Epithelial cell of prostate (primary cell): ENCODE measurements around the gene WDR82.

Experiments
- DNase-seq: peaks from one replicate; pipeline ENCODE4 v3.0.0-alpha.2; 2011; ENCODE audit warnings: low read depth, low spot score
- H3K27ac ChIP-seq: fragments of 450-650 bp; 2 replicates; pipeline ENCODE4 v1.5.1; 2017; ENCODE audit warnings: mild to moderate bottlenecking

The WDR82 gene

DNA sequence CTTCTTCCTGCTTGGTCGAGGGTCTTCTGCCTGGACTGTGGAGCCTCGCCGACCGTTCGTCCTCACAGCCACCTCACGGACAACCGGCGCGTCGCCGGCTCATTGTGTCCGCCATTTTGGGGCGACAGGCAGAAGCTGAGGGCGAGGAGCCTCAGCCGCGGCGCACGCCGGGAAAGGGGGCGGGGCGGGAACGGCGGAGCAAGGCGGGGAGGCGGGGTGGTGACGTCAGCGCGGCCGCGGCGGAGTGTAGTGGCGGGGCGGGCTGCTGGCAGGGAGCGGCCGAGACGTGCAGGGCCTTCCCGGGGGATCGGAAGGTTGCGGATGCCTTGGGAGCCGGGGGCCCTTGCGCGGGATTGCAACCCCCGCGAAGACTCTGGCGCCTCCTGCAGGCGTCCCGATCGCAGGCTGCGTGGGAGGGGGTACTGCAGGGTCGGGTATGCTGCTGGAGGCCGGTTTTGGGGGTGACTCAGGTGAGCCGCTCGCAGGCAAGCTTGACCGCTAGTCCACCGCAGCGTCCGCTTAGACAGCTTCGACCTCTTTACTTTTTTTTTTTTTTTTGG is at the start of gene WDR82:
WDR82 (minus strand) TSS at position 140 of the 560 bp plus-strand sequence. CDS start 288 bp downstream, outside the sequence.
- peak; percentile 43 for DNase-seq

DNA sequence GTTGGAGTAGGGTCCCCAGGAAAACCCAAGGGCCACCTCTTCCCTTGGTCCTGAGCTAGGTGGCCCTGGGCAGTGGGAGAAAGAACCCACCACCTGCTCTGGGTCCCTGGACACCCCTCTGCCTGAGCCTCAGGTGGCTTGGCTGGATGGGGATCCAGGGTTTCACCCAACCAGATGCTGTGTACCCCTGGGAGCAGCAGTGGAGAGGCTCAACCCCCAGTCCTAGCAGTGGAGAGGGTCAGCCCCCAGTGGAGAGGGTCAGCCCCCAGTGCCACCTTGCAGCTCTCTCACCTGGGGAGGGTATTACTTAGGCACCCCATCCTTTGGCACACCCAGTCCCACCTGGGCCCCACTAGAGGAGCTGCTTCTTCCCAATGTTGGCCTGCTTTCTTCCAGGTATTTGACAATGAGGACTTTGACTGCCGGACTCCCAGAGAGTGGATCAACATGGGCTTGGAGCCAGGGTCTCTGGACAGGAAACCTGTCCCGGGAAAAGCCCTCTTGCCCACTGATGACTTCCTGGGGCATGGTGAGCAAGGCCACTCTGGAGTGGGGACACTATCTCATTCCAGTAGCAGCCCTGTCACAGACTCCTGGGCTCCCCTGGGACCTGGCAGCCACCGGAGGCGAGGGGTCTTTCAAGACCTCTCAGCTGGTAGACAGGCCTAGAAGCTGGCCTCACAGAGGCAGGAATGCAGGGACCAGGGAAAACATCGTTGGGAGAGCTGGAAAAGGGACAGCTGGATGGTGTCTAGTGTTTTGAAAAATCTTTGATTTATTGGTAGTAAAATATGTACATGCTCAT is 49.2 kb upstream of the WDR82 start:
- no peak for DNase-seq
- no peak overlapping the region for H3K27ac ChIP-seq

More for the DNA sequence above, at the start of gene WDR82:
- H3K27ac ChIP-seq, result peak within 1 kb of the TSS; percentile 94

GRCh38 chr3:52326976-52327375 is 48.5 kb upstream of the WDR82 start:
- no peak for DNase-seq
- H3K27ac ChIP-seq, result no peak overlapping the region

DNA sequence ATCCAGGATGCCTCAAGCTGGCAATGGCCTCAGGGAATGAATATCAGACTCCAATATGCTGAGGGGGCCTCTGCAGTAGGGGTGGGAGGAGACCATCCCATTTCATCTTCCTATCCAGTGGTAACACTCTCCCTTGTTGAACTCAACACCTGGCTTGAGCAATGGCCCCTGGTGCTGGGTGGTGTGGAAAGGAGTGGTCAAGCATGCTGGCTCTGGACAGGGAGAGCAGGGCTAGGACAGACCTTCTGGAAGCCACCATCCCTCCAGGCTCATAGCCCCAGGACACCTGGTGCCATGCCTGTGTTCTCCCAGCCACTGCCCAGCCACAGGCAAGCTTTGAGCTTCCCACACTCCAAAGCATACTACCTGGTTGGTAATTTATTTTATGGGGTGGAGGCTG is 47.2 kb upstream of the WDR82 start:
- DNase-seq, result no peak
- H3K27ac ChIP-seq, result no peak overlapping the region

DNA sequence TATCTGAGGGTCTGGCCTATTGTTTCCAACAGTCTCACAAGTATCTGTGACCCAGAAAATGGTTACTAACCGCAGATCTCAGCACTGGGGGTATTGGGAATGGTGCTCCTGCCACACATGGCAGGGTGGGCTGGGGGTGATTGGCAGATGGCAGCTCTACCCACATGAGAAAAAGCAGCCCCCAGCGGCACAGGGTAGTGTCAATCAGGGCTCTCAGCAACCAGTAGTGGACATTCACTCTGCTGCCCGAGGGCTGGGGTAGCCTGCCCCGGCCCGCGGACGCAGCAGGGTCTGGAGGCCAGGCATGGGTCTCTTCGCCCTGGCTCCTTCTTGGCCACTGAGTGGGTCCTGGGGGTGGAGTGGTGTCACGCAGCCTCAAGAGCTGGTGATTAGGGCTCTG is 46.2 kb upstream of the WDR82 start:
- no peak for DNase-seq
- no peak overlapping the region for H3K27ac ChIP-seq

GRCh38 chr3:52323526-52324295 is 45.3 kb upstream of the WDR82 start:
- H3K27ac ChIP-seq, result no peak overlapping the region
- DNase-seq, result no peak

DNA sequence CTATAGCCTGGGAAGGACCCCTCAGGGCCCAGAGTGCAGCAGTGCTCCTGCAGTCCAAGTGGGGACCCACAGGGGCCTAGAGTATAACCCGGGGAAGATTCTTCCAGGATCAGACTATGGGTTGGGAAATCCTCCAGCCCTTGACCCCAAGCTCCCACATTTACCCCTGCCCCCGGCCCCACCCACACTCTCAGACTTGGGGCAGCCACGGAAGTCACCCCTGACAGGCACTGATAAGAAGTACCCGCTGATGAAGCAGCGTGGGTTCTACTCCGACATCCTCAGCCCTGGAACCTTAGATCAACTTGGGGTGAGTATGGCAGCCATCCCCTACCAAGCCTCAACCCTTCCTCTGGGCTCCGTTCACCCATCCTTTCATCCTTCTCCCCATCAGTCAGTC is 44.0 kb upstream of the WDR82 start:
- no peak for DNase-seq
- no peak overlapping the region for H3K27ac ChIP-seq

DNA sequence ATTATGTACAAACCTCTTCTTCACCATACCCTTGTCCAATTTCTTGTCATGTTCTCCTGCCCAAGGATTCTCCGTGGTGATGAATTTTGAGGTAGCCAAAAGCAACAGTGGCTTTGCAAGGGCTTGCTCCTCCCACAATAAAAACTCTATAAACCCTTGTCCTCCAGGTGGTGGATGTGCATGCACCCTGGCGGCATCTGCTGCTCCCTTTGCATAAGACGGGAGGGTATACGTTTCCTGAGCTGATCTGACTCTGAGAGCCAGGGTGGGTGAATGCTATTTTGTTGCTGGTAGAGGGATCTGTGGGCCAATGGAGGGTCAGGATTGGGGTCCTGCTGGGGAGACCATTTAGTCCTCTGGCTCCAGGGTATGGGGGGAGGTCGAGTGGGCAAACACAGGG is 43.0 kb upstream of the WDR82 start:
- no peak for DNase-seq
- H3K27ac ChIP-seq, result no peak overlapping the region

DNA sequence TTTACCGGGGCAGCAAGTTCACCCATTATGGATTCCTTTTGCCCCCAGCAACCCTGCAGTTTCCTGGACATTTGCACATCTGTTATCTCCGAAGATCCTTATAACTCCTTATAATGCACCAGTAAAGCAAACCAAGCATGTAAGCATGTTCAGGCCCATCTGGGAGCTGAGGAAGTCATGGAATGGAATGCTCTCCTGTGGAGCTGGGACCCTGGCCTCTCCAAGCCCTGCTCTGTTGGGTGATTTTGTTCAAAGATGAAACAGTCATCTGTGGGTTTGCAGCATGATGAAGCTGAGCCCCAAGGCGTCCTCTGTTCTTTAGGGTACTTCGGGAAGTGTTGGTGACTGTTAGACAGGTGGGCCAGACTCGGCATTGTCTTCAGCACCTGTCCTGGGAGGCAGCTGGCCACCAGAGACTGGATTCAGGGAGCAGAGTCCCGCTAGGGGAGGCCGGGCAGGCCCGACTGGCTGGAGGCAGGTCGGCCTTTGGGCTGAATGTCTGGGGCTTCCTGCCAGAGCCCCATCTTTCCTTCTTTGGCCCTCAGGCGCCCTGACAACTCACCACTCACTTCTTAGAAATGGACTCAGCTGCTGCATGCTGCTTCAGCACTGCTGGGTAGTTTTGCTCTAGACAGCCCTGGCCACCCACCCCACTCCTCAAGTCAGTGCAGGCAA is 41.6 kb upstream of the WDR82 start:
- no peak for DNase-seq
- H3K27ac ChIP-seq, result no peak overlapping the region

DNA sequence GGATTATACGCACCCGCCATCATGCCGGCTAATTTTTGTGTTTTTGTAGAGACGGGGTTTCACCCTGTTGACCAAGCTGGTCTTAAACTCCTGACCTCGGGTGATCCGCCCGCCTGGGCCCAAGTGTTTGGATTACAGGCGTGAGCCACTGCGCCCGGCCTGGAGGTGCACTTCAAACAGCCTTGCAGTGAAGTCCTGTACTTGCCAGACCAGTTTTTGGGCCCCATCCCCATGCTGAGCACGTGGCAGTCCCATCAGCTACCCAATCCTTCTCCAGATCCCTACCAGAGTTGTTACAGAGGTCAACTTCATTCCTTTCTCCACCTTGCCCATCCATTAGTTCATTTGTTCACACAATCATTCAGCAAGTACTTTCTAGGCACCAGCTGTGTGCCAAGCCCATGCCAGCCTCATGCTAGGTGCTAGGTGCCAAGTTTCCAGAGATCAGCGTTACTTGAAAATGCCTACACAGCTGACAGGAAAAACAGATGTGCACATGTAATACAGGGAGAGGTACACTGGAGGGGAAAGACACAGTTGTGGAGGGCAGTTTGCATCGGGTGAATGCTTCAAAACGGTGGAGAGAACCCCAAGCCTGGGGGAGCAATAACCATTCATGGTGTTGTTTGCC is 39.9 kb upstream of the WDR82 start:
- DNase-seq, result no peak
- H3K27ac ChIP-seq, result no peak overlapping the region

DNA sequence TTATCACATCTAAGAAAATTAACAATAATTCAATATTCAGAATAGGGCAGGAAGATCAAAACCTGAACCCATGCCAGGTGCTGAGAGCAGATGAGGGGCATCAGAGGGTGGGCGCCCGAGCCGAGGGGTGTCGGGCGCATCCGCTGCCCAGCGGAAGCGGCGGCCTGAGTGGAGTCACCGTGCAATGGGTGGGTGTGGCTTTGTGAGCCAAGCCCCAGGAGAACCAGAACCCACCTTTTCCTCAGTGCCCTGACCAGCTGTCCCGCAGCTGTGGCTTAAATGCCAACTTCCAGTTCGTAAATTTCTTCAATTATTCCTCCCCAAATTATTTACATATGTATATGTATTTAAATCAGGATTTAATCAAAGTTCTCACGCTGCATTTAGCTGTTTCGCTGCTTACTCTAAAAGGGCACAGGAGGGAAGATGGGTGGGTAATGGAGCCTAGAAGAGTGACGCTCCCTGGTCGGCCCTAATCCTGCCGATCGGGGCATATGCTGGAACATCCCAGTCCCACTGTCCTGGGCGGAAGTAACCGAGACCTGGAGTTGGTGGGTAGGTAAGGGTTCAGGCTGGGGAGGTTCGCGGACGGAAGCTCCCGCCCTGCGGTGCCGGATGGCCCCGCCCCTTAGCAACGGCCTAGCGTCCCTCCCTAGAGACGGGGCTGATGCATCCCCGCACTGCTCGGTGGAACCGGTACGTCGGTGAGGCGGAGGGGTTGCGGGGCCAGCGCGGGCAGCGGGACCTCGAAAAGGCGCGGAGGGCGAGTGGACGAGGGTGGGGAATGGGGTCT is 39.0 kb upstream of the WDR82 start:
- H3K27ac ChIP-seq, result no peak overlapping the region

GRCh38 chr3:52315977-52316764 is 37.7 kb upstream of the WDR82 start, which contains the start of gene DNAH1:
TSS of gene DNAH1 (plus strand) at chr3:52316319. CDS start at chr3:52322443, 6,124 bp downstream.
- DNase-seq, result no peak
- H3K27ac ChIP-seq, result no peak within 1 kb of the TSS

More for the DNA sequence above, 39.0 kb upstream of the WDR82 start:
- DNase-seq, result no peak

GRCh38 chr3:52315006-52315405 is 36.6 kb upstream of the WDR82 start:
- H3K27ac ChIP-seq, result no peak overlapping the region
- no peak for DNase-seq

DNA sequence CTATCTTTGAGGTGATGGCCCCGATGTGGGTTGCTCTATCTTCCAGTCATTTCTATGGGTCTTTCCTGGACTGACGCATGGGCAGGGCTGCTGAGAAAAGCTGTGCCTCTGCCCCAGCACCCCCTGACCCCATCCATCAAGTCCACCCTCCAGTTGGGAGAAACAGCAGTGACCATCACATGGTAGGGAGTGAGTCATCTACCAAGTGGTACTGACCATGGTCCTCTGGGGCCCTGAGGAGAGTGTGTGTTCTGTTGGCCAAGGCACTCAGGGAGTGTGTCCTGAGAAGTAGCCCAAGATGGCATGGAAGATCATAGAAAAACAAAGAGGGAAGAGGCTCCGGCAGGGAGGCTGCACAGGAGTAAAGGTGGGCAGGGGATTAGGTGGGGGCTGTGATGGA is 36.0 kb upstream of the WDR82 start:
- H3K27ac ChIP-seq, result no peak overlapping the region
- no peak for DNase-seq

- H3K27ac ChIP-seq, result no peak overlapping the region
- DNase-seq, result no peak
These were observed 35.3 kb upstream of the WDR82 start for GRCh38 chr3:52313774-52314188.

- no peak overlapping the region for H3K27ac ChIP-seq
- no peak for DNase-seq
These were observed 34.8 kb upstream of the WDR82 start for GRCh38 chr3:52313188-52313773.

DNA sequence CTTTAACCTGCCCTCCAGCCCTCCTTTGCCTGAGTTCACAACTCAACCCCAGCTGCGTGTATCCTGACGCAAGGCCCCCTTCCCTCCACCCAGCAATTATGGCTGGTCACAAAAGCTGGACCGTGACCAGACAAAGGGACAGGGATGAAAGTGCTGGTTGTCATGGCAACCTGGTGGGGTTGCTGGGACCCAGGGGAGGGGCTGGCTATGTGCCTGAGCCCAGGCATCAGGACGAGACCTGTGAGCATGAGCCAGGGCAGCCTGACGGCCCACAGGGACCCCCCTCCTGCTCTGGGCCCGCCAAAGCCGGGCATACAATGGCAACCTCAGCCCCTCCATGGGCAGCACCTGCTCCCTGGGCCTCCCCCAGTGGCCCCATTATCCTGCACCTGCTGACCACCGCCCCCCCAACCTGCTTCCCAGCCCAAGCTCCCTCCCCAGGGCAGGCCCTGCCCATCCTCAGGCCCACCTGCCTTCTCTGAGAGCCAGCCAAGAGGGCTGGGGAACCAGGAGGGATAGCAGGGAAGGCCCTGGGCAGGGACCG is 33.2 kb upstream of the WDR82 start:
- DNase-seq, result no peak
- no peak overlapping the region for H3K27ac ChIP-seq
